T-helper 2 cell treated with Interferon-gamma antibody and Interleukin-4, amounts not matched to agents 5 μg/mL and 100 μg/mL, for 36 hours (primary cell): ENCODE data around the gene PRMT3.
"Not testable (repeated sequence)": the region's sequence is repeated elsewhere in the genome, so short reads cannot be mapped to it uniquely, and the experiment has no call there.

Source experiments
- DNase-seq: peaks from one replicate; pipeline ENCODE4 v3.0.0; 2021; ENCODE audit warnings: low spot score
- H3K27ac Mint-ChIP-seq: one replicate; pipeline ENCODE4 v1.8.0; 2021; ENCODE audit warnings: mild to moderate bottlenecking, mixed read lengths
- H3K27me3 Mint-ChIP-seq: one replicate; pipeline ENCODE4 v1.8.0; 2021; ENCODE audit warnings: low read depth, mixed read lengths
- H3K36me3 Mint-ChIP-seq: one replicate; pipeline ENCODE4 v1.8.0; 2021; ENCODE audit warnings: low read depth, mixed read lengths
- H3K4me1 Mint-ChIP-seq: one replicate; pipeline ENCODE4 v1.8.0; 2021; ENCODE audit warnings: low read depth, mixed read lengths
- H3K4me3 Mint-ChIP-seq: one replicate; pipeline ENCODE4 v1.8.0; 2022; ENCODE audit warnings: mild to moderate bottlenecking, moderate library complexity, mixed read lengths
- H3K9me3 Mint-ChIP-seq: one replicate; pipeline ENCODE4 v1.8.0; 2021; ENCODE audit warnings: mixed read lengths

The PRMT3 gene

DNA sequence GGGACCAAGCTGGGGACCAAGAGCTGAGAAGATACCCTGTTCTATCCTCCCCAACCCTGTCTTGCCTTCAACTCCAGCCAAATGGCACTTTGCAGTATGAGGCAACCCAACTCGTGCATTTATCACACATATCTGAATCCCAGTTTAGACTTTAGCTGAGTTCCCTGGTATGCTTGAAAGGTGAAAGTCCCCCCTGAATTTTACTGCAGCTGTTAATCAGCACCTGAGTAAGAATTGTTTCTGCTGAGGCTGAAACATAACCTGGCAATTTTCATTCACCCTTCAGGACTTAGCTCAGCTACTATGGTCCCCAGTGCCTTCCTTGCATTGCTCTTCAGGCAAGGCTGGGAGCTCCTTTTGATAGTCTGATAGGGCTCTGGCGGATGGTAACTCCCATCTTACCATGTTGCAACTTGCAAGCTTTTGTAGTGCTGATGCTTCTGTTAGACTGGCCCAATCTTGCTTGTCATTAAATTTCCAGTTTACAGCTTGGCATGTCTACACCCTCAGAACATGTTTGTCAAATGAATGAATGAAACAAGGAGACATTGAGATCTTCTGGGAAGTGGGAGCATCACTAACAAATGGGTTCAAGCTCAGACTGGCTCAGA, 147.9 kb downstream of the PRMT3 start:
- Mint-ChIP-seq H3K4me3 (no peak overlapping the region), H3K27me3 (peaks cover 2% of the 10 kb centered on the region), H3K4me1 (no peaks in the 10 kb centered on the region), H3K9me3 (no peaks in the 10 kb centered on the region), H3K36me3 (no peaks in the 10 kb centered on the region), H3K27ac (no peak overlapping the region)
- DNase-seq: no peak

DNA sequence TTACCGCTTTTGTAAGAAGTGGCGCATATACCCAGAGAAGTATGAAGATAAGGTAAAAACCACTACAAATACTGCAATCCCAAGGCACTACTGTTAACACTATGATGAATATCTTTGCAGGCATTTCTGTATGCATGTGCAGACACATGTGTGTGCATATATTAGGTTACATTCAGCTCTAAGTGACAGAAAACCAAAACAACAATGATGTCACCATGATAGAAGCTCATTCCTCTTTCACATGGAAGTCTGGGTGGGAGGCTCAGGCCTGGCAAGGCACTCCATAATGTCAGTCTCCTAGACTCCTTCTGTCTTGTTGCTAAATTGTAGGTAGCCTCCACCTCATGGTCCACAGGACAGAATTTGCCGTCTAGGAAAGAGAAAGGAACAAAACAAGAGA, 148.8 kb downstream of the PRMT3 start:
- DNase-seq: no peak
- peaks cover 2% of the 10 kb centered on the region for H3K27me3 Mint-ChIP-seq
- no peaks in the 10 kb centered on the region for H3K36me3 Mint-ChIP-seq
- H3K4me1 Mint-ChIP-seq: no peaks in the 10 kb centered on the region
- no peak overlapping the region for H3K27ac Mint-ChIP-seq
- H3K4me3 Mint-ChIP-seq: no peak overlapping the region
- H3K9me3 Mint-ChIP-seq: no peaks in the 10 kb centered on the region

DNA sequence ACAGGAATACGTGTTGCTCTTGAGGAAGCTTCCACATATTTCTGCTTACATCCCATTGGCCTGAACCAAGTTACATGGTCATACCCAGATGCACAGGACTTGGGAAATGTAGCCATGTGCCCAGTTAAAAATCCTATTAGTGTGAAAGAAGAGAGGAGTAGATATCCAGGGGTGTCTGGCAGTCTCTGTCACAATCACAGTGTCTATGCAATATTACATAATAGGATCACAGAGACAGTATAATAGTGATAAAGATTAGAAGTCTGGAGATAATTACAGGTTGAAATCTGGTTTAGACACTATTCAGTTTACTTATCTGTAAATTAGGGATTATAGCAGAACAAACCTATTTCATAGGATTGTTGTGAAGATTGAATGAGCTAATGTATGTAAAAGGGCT, 149.3 kb downstream of the PRMT3 start:
- no peak for DNase-seq
- Mint-ChIP-seq H3K9me3 (no peaks in the 10 kb centered on the region), H3K27me3 (peaks cover 2% of the 10 kb centered on the region), H3K4me1 (no peaks in the 10 kb centered on the region), H3K36me3 (no peaks in the 10 kb centered on the region), H3K27ac (no peak overlapping the region), H3K4me3 (no peak overlapping the region)

DNA sequence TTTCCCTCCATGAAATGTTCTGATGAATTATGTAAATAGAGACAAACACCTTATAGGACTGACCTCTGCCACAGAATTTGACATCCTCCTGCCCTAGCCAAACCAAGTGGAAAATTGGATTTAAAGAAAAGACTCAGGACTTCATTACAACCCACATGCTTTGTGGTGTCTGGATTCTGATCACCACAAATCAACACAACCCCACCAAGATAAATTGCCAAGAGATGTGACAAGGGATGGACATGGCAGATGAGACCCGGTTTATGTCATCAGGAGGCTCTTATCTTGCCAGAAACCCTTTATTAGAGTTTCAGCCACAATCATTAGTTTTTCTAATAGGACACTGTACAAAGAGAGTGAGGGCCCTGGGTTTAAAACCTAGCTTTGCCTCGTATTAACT, 154.0 kb downstream of the PRMT3 start:
- Mint-ChIP-seq H3K9me3 (no peaks in the 10 kb centered on the region), H3K27me3 (no peaks in the 10 kb centered on the region), H3K4me1 (no peaks in the 10 kb centered on the region), H3K4me3 (no peak overlapping the region), H3K27ac (no peak overlapping the region), H3K36me3 (no peaks in the 10 kb centered on the region)
- DNase-seq: no peak

DNA sequence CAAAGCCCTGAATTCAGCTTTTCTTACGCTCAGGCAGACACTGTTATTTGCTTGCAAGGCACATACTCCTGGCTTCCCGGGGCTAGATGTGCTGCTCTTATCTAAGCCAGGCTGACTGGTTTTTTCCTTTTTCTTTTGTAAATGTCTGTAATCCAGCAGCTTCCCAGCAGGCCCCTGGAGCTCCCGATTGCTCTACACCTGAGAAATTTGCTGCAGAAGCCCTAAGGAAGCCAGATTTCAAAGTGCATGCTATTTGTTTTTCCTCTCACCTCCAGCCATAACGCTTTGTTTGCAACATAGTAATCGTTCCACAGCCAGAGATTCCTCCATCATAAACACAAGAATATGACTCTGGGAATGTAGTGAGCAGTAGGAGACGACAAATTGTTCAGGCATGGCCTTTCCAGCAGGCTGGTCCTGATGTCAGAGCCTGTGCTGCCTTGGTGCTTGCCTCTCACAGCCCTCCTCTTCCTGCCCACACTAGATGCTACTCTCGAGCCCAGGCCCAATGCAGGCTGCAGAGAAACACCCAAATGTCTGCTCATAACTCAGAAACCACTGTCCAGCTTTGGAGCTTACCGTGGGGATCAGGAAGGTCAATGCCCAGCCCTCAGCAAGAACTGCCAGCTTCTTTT, 157.2 kb downstream of the PRMT3 start:
- Mint-ChIP-seq H3K27me3 (no peaks in the 10 kb centered on the region), H3K9me3 (no peaks in the 10 kb centered on the region), H3K27ac (no peak overlapping the region), H3K36me3 (no peaks in the 10 kb centered on the region), H3K4me3 (no peak overlapping the region), H3K4me1 (no peaks in the 10 kb centered on the region)
- no peak for DNase-seq

DNA sequence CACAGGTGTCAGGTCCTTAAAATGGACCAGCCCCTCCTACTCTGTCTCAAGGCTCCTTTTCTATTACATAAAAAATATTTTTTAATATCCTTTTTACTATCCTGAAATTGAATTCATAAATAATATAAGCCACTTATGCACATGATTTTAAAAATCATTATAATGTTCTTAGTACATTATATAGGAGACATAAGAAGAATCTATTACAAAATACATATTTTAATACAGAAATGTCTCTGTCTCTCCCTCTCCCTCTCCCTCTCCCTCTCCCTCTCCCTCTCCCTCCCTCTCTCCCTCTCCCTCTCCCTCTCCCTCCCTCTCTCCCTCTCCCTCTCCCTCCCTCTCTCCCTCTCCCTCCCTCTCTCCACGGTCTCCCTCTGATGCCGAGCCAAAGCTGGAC, 159.9 kb downstream of the PRMT3 start:
- H3K9me3 Mint-ChIP-seq: no peaks in the 10 kb centered on the region

DNA sequence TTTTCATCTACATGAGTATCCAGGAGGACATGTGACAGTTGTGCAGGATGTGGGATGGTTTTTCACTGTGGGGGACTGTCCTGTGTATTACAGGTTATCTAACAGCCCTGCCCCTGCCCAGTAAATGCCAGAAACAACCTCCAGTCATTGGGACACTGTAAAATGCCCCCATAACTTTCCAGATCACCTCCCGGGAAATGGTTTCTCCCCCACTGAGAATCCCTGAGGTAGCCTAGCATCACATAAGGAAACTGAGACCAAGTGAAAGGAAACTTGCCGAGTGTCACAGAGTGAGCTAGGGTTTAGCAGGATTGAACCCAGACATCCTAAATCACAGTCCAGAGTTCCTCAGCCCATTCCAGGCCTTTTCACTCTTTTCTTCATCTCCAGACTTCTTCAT, 163.6 kb downstream of the PRMT3 start:
- Mint-ChIP-seq H3K9me3 (no peaks in the 10 kb centered on the region), H3K27me3 (peaks cover 2% of the 10 kb centered on the region), H3K4me1 (no peaks in the 10 kb centered on the region), H3K27ac (no peak overlapping the region), H3K36me3 (no peaks in the 10 kb centered on the region), H3K4me3 (no peak overlapping the region)
- no peak for DNase-seq

More for the DNA sequence above, 159.9 kb downstream of the PRMT3 start:
- no peak overlapping the region for H3K27ac Mint-ChIP-seq
- H3K4me1 Mint-ChIP-seq: no peaks in the 10 kb centered on the region
- no peaks in the 10 kb centered on the region for H3K36me3 Mint-ChIP-seq
- no peak for DNase-seq
- H3K4me3 Mint-ChIP-seq: no peak overlapping the region
- H3K27me3 Mint-ChIP-seq: peaks cover 2% of the 10 kb centered on the region

DNA sequence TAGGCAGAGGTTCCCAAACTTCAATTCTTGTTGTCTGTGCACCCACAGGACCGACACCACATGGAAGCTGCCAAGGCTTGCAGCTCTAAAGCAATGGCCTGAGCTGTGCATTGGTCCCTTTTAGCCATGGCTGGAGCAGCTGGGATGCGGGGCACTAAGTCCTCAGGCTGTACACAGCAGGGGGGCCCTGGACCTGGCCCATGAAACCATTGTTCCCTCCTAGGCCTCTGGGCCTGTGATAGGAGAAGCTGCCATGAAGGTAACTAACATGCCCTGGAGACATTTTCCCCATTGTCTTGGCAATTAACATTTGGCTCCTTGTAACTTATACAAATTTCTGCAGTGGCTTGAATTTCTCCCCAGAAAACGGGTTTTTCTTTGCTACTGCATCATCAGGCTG, 168.3 kb downstream of the PRMT3 start:
- Mint-ChIP-seq H3K27me3 (peaks cover 4% of the 10 kb centered on the region), H3K4me3 (no peak overlapping the region), H3K4me1 (peaks cover 4% of the 10 kb centered on the region)

DNA sequence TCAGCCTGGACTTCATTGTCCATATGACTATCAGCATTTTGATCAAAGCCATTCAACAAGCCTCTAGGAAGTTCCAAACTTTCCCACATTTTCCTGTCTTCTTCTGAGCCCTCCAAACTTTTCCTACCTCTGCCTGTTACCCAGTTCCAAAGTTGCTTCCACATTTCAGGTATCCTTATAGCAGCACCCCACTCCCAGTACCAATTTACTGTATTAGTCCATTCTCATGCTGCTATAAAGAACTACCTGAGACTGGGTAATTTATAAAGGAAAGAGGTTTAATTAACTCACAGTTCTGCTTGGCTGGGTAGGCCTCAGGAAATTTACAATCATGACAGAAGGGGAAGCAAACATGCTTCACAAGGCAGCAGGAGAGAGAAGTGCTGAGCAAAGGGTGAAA, 168.9 kb downstream of the PRMT3 start:
- H3K4me3 Mint-ChIP-seq, H3K36me3 Mint-ChIP-seq, H3K27ac Mint-ChIP-seq, H3K4me1 Mint-ChIP-seq, DNase-seq, H3K9me3 Mint-ChIP-seq, H3K27me3 Mint-ChIP-seq: not testable (repeated sequence)

More for the DNA sequence above, 168.3 kb downstream of the PRMT3 start:
- Mint-ChIP-seq H3K27ac (no peak overlapping the region), H3K9me3 (peaks cover 6% of the 10 kb centered on the region), H3K36me3 (no peaks in the 10 kb centered on the region)
- DNase-seq: no peak

DNA sequence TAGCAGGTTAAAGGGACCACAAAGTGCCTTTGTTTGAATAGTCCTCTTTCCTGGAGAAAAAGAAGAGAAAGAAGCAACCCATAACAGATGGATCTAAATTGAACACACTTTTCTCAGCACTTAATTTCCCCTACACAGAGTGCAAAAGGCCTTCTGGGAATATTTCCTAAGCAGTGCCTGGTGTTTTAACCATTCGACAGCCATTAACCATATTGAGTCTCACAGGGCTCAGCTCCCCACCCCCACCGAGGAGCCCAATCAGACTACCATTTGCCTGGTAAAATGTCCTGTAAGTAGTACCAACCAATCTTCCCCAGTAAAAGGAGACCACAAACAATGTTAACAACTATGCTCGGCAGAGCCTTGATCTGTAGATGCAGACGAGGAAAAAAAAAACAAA, 171.2 kb downstream of the PRMT3 start:
- H3K36me3 Mint-ChIP-seq: no peaks in the 10 kb centered on the region
- H3K4me3 Mint-ChIP-seq: no peak overlapping the region
- H3K27me3 Mint-ChIP-seq: peaks cover 5% of the 10 kb centered on the region
- DNase-seq: no peak
- peaks cover 4% of the 10 kb centered on the region for H3K4me1 Mint-ChIP-seq
- H3K9me3 Mint-ChIP-seq: peaks cover 6% of the 10 kb centered on the region
- no peak overlapping the region for H3K27ac Mint-ChIP-seq
